PC-3 (cell line): ENCODE results near the gene AP4B1.

Experiments
- CTCF ChIP-seq: fragments of 300-600 bp; sonication (generic); conservative IDR thresholded peaks from 2 replicates; pipeline ENCODE4 v1.5.1; 2017; ENCODE audit warnings: antibody characterized with exemption, low read depth, mild to moderate bottlenecking, low read length
- EZH2 ChIP-seq: fragments of 300-600 bp; sonication (generic); IDR thresholded peaks from one replicate; pipeline ENCODE4 v1.6.1; 2017; ENCODE audit warnings: antibody characterized with exemption, mild to moderate bottlenecking, low read length; ENCODE audit not compliant: unreplicated experiment
- EZH2phosphoT487 ChIP-seq: fragments of 300-600 bp; sonication (generic); IDR thresholded peaks from 2 replicates; pipeline ENCODE4 v1.6.1; 2018; ENCODE audit warnings: mild to moderate bottlenecking, antibody characterized with exemption, low read length, borderline replicate concordance

- no peak for TF ChIP-seq CTCF
- no peak for TF ChIP-seq EZH2
- no peak for TF ChIP-seq EZH2phosphoT487
Measured at GRCh38 chr1:113942527-113942926, 37.9 kb upstream of the AP4B1 start.
